GM18502 (cell line): ENCODE results near the gene LENG1.
"Not testable (repeated sequence)": the region's sequence is repeated elsewhere in the genome, so short reads cannot be mapped to it uniquely, and the experiment has no call there.

ENCODE experiments used
- ATAC-seq: cut with Tn5 transposase; IDR thresholded peaks from one replicate; pipeline ENCODE4 v1.9.1; 2021; ENCODE audit warnings: mild to moderate bottlenecking; ENCODE audit not compliant: unreplicated experiment, poor library complexity

The LENG1 gene

GRCh38 chr19:54159352-54160181, at the start of gene LENG1:
LENG1 (minus strand) TSS chr19:54159721; CDS start chr19:54159695, 26 bp downstream.
- peak; percentile 91 for ATAC-seq

GRCh38 chr19:54208784-54209057, 49.2 kb upstream of the LENG1 start:
- no peak for ATAC-seq

- ATAC-seq, result peak; percentile 36
These were observed 48.7 kb upstream of the LENG1 start for GRCh38 chr19:54207983-54208783.

DNA sequence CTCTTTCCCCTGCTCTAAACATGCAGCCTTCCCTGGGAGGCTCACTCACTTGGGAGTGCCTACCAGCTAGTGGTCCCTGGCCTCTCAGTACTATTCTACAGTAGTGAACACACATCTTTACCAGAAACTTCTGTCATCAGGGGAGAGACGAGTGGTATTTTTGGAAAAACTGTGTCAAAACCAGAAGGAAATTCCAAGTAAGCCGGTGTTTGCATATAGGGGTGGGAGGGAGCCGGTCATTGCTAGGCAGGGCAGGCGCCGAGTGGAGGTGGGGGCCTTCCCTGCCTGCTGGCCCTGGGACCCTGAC, 48.1 kb upstream of the LENG1 start:
- no peak for ATAC-seq

DNA sequence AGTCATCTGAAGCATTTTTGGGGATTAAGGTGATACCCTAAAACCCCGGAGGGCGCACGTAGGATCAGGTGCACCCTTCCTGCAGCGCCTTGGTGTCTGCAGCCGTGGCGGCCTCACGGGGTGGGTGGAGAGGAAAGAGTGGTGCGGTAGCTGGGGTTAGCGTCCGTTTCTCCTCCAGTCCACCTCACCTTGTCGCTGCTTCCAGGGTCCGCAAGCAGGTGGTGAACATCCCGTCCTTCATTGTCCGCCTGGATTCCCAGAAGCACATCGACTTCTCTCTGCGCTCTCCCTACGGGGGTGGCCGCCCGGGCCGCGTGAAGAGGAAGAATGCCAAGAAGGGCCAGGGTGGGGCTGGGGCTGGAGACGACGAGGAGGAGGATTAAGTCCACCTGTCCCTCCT, 47.7 kb upstream of the LENG1 start:
- not testable (repeated sequence) for ATAC-seq

GRCh38 chr19:54206831-54207177, 47.3 kb upstream of the LENG1 start:
- no peak for ATAC-seq

DNA sequence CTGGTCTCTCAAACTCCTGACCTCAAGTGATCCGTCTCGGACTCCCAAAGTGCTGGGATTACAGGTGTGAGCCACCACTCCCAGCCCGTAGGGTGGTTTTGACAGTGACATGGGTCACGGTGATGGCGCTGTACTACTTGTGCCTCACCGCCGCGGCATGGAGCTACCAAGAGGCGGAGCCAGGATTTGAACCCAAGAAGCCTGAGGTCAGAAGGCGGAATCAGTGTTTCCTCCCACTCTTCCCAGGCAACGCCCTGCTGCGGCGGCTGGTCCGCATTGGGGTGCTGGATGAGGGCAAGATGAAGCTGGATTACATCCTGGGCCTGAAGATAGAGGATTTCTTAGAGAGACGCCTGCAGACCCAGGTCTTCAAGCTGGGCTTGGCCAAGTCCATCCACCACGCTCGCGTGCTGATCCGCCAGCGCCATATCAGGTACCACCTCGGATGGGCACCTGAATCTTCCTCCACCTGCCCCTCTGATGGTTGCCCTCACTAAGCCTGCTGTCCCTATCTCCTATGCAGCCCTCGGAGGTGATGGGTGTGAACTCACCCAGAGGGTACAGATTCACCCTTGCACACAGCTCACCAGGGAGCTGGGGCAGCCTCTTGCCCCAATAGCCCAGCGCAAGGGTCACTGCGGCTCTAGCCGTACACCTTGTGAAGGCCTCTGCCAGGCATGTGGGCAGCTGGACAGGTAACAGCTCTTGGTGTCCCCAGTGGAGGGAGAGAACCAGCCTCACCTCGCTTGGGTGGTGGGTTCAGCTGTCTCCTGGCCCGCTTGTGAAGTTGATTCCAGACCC, 46.7 kb upstream of the LENG1 start:
- no peak for ATAC-seq

GRCh38 chr19:54204767-54205468, 45.4 kb upstream of the LENG1 start:
- no peak for ATAC-seq

DNA sequence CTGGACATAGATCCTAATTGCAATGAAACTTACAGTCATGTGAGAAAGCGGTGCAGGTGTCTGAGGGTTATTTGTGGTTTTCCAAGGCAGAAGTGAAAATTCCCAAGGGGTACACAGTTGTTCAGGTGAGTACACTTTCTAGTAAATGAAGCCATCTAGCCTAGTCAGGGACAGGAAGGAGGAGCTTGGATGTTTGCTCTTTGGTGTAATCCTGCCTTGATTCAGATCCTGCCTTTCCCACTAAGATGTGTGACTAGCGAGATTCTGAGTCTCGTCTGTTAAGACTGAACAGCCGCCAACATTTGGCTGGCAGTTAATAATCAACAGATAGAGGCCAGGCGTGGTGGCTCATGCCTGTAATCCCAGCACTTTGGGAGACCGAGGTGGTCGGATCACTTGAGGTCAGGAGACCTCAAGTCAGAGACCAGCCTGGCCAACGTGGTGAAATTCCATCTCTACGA, 43.7 kb upstream of the LENG1 start:
- no peak for ATAC-seq

DNA sequence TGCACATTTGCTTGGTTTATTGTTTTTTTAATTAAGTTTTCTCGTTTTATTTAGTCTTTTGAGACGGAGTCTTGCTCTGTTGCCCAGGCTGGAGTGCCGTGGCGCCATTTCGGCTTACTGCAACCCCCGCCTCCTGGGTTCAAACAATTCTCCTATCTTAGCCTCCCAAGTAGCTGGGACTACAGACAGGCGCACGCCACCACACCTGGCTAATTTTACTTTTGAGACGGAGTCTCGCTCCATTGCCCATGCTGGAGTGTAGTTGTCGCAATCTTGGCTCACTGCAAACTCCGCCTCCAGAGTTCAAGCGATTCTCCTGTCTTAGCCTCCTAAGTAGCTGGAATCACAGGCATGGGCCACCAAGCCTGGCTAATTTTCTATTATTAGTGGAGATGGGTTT, 42.5 kb upstream of the LENG1 start:
- ATAC-seq, result no peak

GRCh38 chr19:54201172-54201701, 41.7 kb upstream of the LENG1 start:
- no peak for ATAC-seq

DNA sequence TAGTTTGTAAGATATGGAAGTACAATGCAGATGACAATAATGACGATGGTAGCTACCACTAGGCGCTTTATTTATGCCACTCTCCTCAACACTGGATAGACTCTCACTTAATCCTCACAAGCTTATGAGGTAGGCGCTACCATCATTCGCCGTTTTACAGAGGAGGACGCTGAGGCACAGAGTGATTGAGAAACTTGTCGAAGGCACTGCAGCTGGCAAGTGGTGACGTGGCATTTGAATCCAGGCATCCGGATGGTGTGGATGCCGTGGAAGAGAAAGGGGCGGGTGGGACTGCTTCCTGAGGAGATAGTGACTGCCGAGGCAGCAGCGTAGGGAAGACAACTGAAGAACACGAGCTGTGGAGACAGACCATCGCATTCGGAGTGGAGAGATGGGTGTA, 39.9 kb upstream of the LENG1 start:
- no peak for ATAC-seq

- no peak for ATAC-seq
These were observed 37.6 kb upstream of the LENG1 start for GRCh38 chr19:54197121-54197520.

- ATAC-seq, result no peak
These were observed 37.0 kb upstream of the LENG1 start for GRCh38 chr19:54196536-54196935.

DNA sequence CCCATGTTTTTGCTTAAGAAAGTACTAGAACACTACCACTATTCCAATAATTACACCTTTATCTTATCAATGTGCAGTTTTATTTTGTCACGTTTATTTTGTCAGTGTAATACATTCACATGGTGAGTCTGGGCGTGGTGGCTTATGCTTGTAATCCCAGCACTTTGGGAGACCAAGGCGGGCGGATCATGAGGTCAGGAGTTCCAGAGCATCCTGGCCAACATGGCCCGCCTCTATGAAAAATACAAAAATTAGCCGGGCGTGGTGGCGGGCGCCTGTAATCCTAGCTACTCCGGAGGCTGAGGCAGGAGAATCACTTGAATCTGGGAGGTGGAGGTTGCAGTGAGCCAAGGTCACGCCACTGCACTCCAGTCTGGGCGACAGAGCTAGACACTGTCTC, 34.9 kb upstream of the LENG1 start:
- not testable (repeated sequence) for ATAC-seq

DNA sequence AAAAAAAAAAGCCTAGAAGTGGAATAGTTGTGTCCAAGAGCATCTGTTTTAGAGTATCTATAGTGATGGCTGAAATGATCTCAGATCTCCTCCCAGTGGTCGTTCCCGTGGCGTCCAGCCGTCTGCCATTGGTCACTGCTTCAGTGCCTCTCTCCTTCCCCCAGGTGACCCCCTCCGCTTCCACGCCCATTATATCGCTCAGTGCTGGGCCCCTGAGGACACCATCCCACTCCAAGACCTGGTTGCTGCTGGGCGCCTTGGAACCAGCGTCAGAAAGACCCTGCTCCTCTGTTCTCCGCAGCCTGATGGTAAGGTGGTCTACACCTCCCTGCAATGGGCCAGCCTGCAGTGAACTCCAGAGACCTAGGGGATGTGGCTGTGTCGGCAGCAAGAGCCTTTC, 33.5 kb upstream of the LENG1 start:
- no peak for ATAC-seq

- no peak for ATAC-seq
These were observed 32.4 kb upstream of the LENG1 start for GRCh38 chr19:54191811-54192453.

GRCh38 chr19:54191011-54191810, 31.7 kb upstream of the LENG1 start, which contains the start of gene TSEN34:
TSEN34 (plus strand) TSS chr19:54191308; CDS start chr19:54191365, 57 bp downstream.
- ATAC-seq, result peak; percentile 29

DNA sequence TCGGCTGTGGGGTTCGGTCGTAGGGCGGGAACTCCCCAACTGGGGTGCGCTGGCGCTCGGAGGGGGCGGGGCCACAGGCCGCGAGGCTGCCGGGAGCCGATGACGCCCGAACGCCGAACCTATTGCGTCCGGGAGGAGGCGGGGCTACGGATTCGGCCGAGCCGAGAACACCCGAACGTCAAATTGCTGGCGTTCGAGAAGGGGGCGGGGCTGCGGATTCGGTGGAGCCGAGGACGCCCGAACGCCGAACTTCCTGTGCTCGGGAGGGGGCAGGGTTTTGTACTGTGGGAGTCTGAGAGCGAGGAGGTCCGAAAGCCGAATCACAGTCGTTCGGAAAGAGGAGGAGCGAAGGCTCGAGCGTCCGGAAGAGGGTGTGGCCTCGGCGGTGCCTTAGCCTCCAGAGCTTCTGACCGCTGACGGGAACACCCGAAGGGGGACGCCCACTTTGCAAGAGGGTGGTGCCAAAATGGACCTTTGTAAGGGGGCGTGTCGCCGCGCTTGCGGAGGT, 31.0 kb upstream of the LENG1 start:
- peak; percentile 47 for ATAC-seq
